Liver (tissue), 9 donors: ENCODE results near the gene OR1F1. TPM values are rescaled to one million over a fixed set of nuclear protein-coding genes. Genes with fewer than 3 reads are reported as not detected.

ENCODE experiments used
- DNase-seq: peaks from one replicate; pipeline ENCODE4 v3.0.0-alpha.2; 2017; ENCODE audit warnings: low spot score
- H3K27ac ChIP-seq, 2 donors: one replicate each; pipeline ENCODE4 v1.7.0; 2013; ENCODE audit warnings: inconsistent platforms in 2 of 2, low read length in 2 of 2, control low read depth in 1 of 2, low read depth in 1 of 2, mild to moderate bottlenecking in 1 of 2
- H3K27me3 ChIP-seq, 4 donors: one replicate each; pipeline versions ENCODE4 v1.6.1 to v1.7.0; 2013; ENCODE audit warnings: low read length in 3 of 4, inconsistent platforms in 1 of 4, mild to moderate bottlenecking in 1 of 4, moderate library complexity in 1 of 4; ENCODE audit not compliant: control insufficient read depth in 4 of 4, insufficient read depth in 4 of 4
- H3K36me3 ChIP-seq, 4 donors: one replicate each; pipeline versions ENCODE4 v1.6.1 to v1.7.0; 2013; ENCODE audit warnings: low read length in 3 of 4, mild to moderate bottlenecking in 3 of 4, low read depth in 1 of 4, moderate library complexity in 1 of 4; ENCODE audit not compliant: control insufficient read depth in 4 of 4, insufficient read depth in 3 of 4
- H3K4me1 ChIP-seq, 4 donors: one replicate each; pipeline versions ENCODE4 v1.6.1 to v1.7.0; 2013; ENCODE audit warnings: low read length in 3 of 4, mild to moderate bottlenecking in 3 of 4, moderate library complexity in 1 of 4; ENCODE audit not compliant: control insufficient read depth in 4 of 4, insufficient read depth in 4 of 4
- H3K4me3 ChIP-seq, 3 donors: one replicate each; pipeline versions ENCODE4 v1.6.1 to v1.7.0; 2013; ENCODE audit warnings: low read length in 3 of 3, control low read depth in 1 of 3, low read depth in 1 of 3, mild to moderate bottlenecking in 1 of 3
- H3K9ac ChIP-seq, 2 donors: one replicate each; pipeline ENCODE4 v1.7.0; 2013; ENCODE audit warnings: low read length in 2 of 2, mild to moderate bottlenecking in 2 of 2, moderate library complexity in 2 of 2, control low read depth in 1 of 2, low read depth in 1 of 2
- H3K9me3 ChIP-seq, 4 donors: one replicate each; pipeline versions ENCODE4 v1.6.1 to v1.7.0; 2013; ENCODE audit warnings: low read length in 3 of 4; ENCODE audit not compliant: control insufficient read depth in 4 of 4
- CTCF ChIP-seq: fragments of 150-350 bp; IDR thresholded peaks from 2 replicates; pipeline ENCODE4 v1.5.1; 2017; ENCODE audit warnings: improper control_type of control experiment, low read depth, low read length; ENCODE audit not compliant: missing input control
- EGR1 ChIP-seq, 2 donors: IDR thresholded peaks; 2 replicates each; pipeline ENCODE4 v1.6.1; 2016 to 2018; ENCODE audit warnings: antibody characterized with exemption in 2 of 2, low read depth in 2 of 2
- FOXA1 ChIP-seq: IDR thresholded peaks from 2 replicates; pipeline ENCODE4 v1.6.1; 2016; ENCODE audit warnings: antibody characterized with exemption
- FOXA2 ChIP-seq: IDR thresholded peaks from 2 replicates; pipeline ENCODE4 v1.6.1; 2016; ENCODE audit warnings: antibody characterized with exemption
- GABPA ChIP-seq, 2 donors: IDR thresholded peaks in 1 of 2; conservative IDR thresholded peaks in 1 of 2; 2 replicates each; pipeline ENCODE4 v1.6.1; 2016; ENCODE audit warnings: antibody characterized with exemption in 2 of 2, mild to moderate bottlenecking in 1 of 2, moderate library complexity in 1 of 2
- HNF4A ChIP-seq, 2 donors: conservative IDR thresholded peaks; 2 replicates each; pipeline ENCODE4 v1.6.1; 2016; ENCODE audit warnings: antibody characterized with exemption in 2 of 2, mild to moderate bottlenecking in 2 of 2
- HNF4G ChIP-seq: IDR thresholded peaks from 2 replicates; pipeline ENCODE4 v1.6.1; 2016; ENCODE audit warnings: antibody characterized with exemption
- JUND ChIP-seq, 2 donors: IDR thresholded peaks; 2 replicates each; pipeline ENCODE4 v1.6.1; 2016; ENCODE audit warnings: antibody characterized with exemption in 2 of 2
- MAX ChIP-seq: IDR thresholded peaks from 2 replicates; pipeline ENCODE4 v1.6.1; 2016; ENCODE audit warnings: antibody characterized with exemption
- NR2F2 ChIP-seq: IDR thresholded peaks from 2 replicates; pipeline ENCODE4 v1.6.1; 2016; ENCODE audit warnings: antibody characterized with exemption
- RAD21 ChIP-seq, 2 donors: IDR thresholded peaks; 2 replicates each; pipeline ENCODE4 v1.6.1; 2016; ENCODE audit warnings: antibody characterized with exemption in 2 of 2, mild to moderate bottlenecking in 2 of 2
- REST ChIP-seq: IDR thresholded peaks from 2 replicates; pipeline ENCODE4 v1.6.1; 2016; ENCODE audit warnings: antibody characterized with exemption, mild to moderate bottlenecking
- RXRA ChIP-seq, 2 donors: IDR thresholded peaks; 2 replicates each; pipeline ENCODE4 v1.6.1; 2017 to 2018; ENCODE audit warnings: antibody characterized with exemption in 2 of 2, mild to moderate bottlenecking in 1 of 2
- SP1 ChIP-seq: IDR thresholded peaks from 2 replicates; pipeline ENCODE4 v1.6.1; 2018; ENCODE audit warnings: antibody characterized with exemption, mild to moderate bottlenecking
- TAF1 ChIP-seq: conservative IDR thresholded peaks from 2 replicates; pipeline ENCODE4 v1.6.1; 2016; ENCODE audit warnings: antibody characterized with exemption, mild to moderate bottlenecking
- YY1 ChIP-seq: IDR thresholded peaks from 2 replicates; pipeline ENCODE4 v1.6.1; 2016; ENCODE audit warnings: antibody characterized with exemption, mild to moderate bottlenecking
- ZBTB33 ChIP-seq: IDR thresholded peaks from 2 replicates; pipeline ENCODE4 v1.6.1; 2016; ENCODE audit warnings: antibody characterized with exemption
- WGBS: extraction: QIAGEN DNeasy Blood & Tissue Kit; methylation state at CpG from one replicate; pipeline ENCODE4 v1.1.7; 2013; 5-methylcytosine and 5-hydroxymethylcytosine counted together
- polyA plus RNA-seq, 2 donors: library from polyadenylated mRNA; stranded (reverse) in 1 of 2; unstranded in 1 of 2; fragments of 200-250 nt in 1 of 2; fragments of >200 nt in 1 of 2; fragmentation: Nextera tagmentation in 1 of 2; extraction: Ambion mirVana in 1 of 2; gene quantifications; one replicate each; pipeline versions ENCODE4 v1.2.1 to v1.2.3, GENCODE V29; 2013 to 2015
- total RNA-seq, 2 donors: library from RNA; depleted of rRNA; stranded (reverse); fragments of >200 nt; gene quantifications; one replicate each; pipeline ENCODE4 v1.2.3, GENCODE V29; 2014
- donor health status: healthy.
- donor health status: healthy.
- donor health status: healthy.
- donor health status: healthy.
- donor health status: healthy.

Gene OR1F1
- total and polyA plus RNA-seq, 4 donors: not detected

- no peaks in the 10 kb centered on the region for H3K4me1 ChIP-seq
- H3K27me3 ChIP-seq: no peaks in the 10 kb centered on the region
- WGBS: 84% methylated on average over 14 of the region's 14 CpGs
- no peak overlapping the region for H3K9ac ChIP-seq
- TF ChIP-seq REST (no peak), MAX (no peak), TAF1 (no peak)
- H3K9me3 ChIP-seq: peaks cover 0 to 2% (median 0%) of the 10 kb centered on the region in 4 donors
- H3K36me3 ChIP-seq: peaks cover 0 to 3% (median 1%) of the 10 kb centered on the region in 4 donors
- H3K27ac ChIP-seq: no peak overlapping the region
- no peak overlapping the region for H3K4me3 ChIP-seq
- DNase-seq: no peak
Observed at GRCh38 chr16:3249451-3249850, 61.4 kb downstream of the OR1F1 start.

- no peak overlapping the region for H3K4me3 ChIP-seq
- no peak for TF ChIP-seq EGR1 (IDR thresholded peaks at IDR 0.05; ENCODE audit: low read depth in 2 of 2)
- no peak for TF ChIP-seq FOXA1
- no peak for TF ChIP-seq TAF1
- no peak for TF ChIP-seq HNF4G
- no peak for TF ChIP-seq RAD21 (IDR thresholded peaks at IDR 0.05)
- TF ChIP-seq MAX: no peak
- no peak for TF ChIP-seq YY1
- TF ChIP-seq CTCF: no peak
- no peak for TF ChIP-seq RXRA (IDR thresholded peaks at IDR 0.05)
- no peak for TF ChIP-seq GABPA (IDR thresholded peaks at IDR 0.05 in 1 of 2, conservative IDR thresholded peaks at IDR 0.05 in 1 of 2)
- TF ChIP-seq HNF4A (conservative IDR thresholded peaks at IDR 0.05): no peak
- TF ChIP-seq FOXA2: no peak
- TF ChIP-seq SP1: no peak
- no peak for TF ChIP-seq NR2F2
- TF ChIP-seq JUND (IDR thresholded peaks at IDR 0.05): no peak
- no peak for TF ChIP-seq REST
- no peak for TF ChIP-seq ZBTB33
- no peak overlapping the region for H3K9ac ChIP-seq
- no peak for DNase-seq
- peaks cover 0 to 3% (median 0%) of the 10 kb centered on the region in 4 donors for H3K36me3 ChIP-seq
- H3K27me3 ChIP-seq: no peaks in the 10 kb centered on the region
- H3K27ac ChIP-seq: no peak overlapping the region
- H3K4me1 ChIP-seq: no peaks in the 10 kb centered on the region
- H3K9me3 ChIP-seq: peaks cover 0 to 2% (median 0%) of the 10 kb centered on the region in 4 donors
- 78% methylated on average over 4 of the region's 4 CpGs for WGBS
Observed at GRCh38 chr16:3252967-3253366, 65.0 kb downstream of the OR1F1 start.
